GM18499 (cell line): ENCODE data around the gene RNF149.
"Not testable (repeated sequence)": the region's sequence is repeated elsewhere in the genome, so short reads cannot be mapped to it uniquely, and the experiment has no call there.

Experiments used
- ATAC-seq: cut with Tn5 transposase; IDR thresholded peaks from one replicate; pipeline ENCODE4 v1.9.1; 2021; ENCODE audit warnings: moderate number of reproducible peaks; ENCODE audit not compliant: insufficient read depth, unreplicated experiment

Gene RNF149

DNA sequence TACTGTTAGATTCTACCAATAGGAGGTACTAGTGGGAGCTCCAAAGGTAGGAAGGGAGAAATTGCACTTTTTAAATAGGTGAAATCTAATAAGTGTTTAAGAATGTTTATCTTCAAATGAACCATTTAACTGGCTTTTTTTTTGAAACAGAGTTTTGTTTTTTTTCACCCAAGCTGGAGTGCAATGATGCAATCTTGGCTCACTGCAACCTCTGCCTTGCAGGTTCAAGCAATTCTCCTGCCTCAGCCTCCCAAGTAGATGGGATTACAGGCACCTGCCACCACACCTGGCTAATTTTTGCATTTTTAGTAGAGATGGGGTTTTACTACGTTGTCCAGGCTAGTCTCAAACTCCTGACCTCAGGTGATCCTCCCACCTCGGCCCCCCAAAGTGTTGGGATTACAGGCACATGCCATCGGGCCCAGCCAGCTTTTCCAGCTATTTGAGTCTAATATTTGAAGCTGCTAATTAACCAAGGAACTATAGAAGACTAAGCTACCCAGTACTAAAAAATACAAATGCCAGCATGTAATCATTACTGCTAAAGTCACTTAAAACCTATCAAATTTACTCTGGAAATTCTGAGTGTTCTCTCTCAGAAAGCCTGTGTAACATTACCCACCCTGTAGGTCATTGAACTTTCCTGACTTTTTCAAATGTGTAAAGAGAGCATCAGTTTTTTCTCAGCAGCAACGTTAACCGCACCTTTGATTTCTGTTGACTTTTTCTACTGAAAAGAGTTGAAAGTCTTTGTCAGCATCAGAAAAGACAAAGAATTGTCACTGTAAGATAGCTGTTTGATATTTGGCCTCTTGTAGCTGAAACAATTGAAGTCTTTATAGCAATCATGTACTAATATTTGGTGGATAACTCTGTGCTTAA lies 24.6 kb upstream of the RNF149 start:
- ATAC-seq: no peak

DNA sequence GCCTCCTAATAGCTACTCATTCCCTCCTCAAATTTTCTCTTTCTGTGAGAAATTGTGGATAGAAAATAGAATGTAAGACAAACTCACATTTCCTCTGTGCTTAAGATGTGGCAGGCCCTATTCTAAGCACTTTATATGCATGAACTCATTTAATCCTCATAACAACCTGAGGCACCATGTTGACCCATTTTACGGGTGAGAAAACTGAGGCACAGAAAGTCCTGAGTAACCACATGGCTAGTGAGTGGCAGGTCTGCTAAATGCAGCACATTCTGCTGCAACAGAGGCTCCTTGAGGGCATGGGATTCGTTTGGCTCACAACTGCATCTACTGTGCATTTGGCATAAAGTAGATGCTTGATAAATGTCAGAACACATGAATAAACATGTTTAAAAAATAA lies 22.7 kb upstream of the RNF149 start:
- ATAC-seq: no peak

DNA sequence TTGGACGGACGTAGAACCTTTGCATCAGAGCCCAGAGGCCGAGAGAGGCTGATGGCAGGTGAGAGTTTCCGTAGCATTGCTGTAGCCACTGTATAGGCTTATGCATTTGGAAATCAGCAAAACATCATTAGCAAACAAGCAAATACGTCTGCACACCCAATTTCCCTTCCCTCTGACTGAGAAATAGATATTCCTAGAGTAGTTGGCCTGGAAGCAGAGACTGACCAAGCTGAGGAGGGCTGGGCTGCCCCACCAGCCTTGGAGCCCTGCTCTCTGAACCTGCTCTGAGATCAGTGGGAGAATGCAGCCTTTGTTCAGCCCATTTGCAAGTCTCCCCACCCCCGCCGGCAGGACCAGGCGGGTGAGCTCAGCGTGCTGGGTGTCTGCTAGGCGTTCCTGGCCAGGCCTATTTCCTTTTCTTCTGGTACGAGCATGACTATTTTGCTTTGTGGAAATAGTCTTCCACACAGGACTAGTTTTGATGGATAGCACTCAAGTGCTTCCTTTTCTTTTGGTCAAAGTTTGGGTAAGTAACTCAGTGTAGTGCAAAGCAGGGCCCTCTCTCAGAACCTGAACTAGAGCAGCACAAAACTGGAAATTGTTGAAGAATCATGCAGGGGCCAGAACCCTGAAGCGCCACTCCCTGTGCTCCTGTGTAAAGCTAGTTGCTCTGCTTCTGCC lies 21.9 kb upstream of the RNF149 start:
- no peak for ATAC-seq

DNA sequence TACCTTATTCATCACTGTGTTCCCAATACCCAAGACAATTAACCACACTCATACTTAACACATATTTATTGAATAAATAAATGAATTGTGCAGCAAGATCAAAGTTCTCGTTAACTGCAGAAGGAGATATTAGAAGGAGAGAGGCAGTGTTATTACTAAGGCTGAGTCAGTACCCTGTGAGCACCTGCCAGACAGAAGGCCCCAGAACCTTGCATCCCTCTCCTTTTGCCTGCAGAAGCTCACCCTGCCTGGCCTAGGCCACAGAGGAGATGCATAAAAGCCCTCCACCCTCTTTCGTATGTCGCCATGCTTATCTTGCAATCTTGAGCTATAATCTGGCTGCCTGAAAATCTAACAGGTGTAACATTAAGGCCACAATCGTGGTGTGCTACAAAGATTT lies 20.5 kb upstream of the RNF149 start:
- ATAC-seq: no peak

DNA sequence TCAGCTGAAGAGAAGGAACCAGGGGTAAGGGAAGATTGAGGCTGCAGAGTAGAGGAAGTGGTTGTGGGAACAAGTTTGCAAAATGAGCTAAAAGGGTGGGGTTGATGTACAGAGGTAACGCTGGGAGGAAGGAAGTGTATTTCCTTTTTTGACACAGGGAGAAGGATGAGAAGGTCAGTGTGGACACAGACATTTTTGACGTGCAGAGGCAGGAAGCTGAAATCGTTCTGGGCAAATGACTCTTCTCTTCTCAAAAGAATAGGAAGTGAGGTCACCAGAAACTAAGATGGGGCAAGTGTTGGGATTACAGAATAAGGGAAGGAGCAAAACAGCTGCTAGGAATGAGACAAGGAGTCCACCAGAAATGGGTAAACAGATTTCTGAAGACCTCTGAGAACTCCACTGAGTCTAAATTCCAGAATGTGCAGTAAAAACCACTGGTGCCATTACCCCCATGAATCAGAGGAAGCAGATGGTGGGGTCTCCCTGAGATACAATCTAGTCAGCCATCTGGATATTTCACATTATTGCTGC lies 20.0 kb upstream of the RNF149 start:
- no peak for ATAC-seq

DNA sequence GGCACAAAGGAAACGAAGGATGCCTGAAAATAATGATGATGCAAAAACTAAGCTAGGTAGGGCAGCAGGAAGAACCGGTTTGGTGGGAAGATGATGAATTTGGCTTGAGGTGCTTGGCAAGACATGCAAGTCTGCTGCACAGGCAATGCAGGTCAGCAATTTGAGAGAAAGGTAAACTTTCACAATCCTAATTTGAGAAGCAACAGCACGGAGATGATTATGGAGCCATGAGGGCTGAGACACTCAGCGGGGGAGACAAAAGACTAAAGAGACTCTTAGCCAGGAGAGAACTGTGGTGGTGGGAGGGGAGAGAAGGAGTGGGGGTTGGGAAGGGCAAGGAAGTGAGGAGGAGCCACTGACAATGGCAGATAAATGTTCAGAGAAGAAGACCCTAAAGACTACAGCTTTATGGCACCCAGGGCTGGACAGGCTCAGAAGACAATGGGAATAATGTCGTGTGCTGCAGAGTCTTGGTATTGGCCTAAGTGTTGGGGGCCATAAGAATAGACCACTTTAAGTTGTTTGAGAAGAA lies 19.4 kb upstream of the RNF149 start:
- ATAC-seq: no peak

DNA sequence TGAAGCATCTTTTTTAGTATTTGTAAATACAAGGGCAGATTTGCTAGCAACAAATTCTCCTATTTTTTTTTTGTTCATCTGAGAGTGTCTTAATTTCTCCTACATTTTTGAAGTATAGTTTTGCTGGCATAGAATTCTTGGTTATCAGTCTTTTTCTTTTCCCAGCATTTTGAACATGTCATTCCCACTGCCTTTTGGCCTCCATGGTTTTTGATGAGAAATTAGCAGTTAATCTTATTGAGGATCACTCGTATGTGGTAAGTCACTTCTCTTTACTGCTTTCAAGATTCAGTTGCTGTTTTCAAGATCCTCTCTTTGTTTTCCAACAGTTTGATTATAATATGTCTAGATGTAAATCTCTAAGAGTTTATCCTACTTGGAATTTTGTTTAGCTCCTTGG lies 16.9 kb upstream of the RNF149 start:
- no peak for ATAC-seq

DNA sequence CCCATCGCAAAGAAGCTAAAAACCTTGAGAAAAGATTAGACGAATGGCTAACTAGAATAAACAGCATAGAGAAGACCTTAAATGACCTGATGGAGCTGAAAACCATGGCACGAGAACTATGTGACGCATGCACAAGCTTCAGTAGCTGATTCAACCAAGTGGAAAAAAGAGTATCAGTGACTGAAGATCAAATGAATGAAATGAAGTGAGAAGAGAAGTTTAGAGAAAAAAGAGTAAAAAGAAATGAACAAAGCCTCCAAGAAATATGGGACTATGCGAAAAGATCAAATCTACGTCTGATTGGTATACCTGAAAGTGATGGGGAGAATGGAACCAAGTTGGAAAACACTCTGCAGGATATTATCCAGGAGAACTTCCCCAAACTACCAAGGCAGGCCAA lies 8.1 kb upstream of the RNF149 start:
- ATAC-seq: not testable (repeated sequence)

DNA sequence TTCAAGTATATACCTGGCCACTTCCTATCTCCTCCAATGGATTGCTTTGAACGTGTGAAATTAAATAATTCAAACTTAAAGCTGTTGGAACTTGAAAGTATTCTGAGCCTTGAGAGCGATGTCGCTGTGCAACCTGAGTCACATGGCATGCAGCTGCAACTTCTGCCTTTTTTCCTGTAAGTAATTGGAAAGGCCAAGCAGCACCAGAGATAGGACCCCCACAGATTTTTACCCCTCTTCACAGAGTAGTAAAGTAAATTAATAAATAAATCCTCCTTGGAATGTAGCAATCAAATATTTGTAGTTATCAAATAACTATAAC lies 3.2 kb upstream of the RNF149 start:
- ATAC-seq: no peak

DNA sequence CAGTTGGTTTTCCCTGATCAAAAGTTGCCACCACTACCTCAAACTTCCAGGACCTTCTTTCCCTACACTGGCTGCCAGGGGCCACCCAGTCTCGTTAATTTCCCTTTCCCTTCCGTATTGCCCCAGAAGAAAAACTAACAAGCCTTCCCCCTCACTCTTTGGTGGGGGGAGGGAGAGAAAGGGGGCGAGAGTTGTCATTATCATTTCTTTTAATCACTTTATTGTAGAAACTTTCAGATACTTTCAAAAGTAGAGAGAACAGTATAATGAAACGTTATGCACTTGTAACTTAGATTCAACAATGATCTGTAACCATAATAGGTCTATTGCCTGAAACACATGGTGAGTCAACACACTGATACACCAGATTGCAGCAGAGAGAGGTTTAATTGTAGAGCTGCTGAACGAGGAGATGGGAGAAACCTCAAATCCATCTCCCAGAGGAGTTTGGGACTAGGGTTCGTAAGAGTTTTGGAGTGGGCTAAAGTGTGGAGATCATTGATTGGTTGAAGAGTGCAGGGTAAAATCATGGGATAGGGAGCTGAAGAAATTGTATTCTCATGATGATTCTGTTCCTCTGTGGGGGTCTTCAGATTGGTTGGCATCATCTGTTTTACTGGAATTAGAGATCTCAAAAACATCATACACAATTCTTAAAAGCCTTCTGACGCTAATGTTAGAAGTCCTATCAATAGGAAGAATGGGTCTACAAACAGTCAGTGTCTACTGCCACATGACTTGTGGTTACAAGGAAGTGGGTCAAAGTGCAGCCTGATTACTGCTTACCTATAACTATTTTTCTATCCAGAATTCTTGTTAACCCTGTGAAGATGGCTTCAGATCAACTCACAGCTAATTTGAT lies 2.6 kb upstream of the RNF149 start:
- ATAC-seq: no peak

DNA sequence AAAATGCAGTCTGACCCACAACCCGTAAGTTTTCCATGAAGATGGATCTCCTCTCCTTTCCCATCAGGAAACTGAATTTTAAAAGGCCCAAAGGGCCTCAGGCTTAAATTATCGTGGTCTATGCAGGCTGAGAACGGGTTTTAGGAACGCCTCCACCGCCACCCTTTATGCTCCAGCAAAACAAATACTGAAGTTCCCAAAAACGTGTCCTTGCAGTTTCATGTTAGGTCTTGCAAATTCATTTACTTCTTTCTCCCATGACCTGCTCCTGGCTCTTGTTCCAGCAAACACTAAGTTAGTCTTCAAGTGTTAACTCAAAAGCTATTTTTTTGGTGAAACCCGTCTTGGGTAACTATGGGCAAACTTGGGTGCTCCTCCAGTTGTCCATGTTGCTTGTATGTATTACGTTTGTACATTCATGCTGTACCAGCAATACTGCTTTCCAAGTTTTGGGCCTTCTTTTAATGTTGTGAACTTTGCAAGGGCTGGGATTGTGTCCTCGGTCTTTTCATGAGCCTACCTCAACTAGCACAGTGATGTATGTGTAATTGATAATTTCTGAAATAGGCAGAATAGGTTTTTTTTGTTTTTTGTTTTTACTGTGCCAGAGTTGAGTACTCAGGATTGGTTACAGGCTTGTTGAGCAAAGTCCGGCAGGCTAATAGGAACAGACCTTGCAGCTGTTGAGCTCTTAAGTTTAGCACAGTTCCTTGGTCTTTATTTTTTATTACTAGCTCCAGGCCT lies 1.8 kb upstream of the RNF149 start:
- ATAC-seq: no peak

DNA sequence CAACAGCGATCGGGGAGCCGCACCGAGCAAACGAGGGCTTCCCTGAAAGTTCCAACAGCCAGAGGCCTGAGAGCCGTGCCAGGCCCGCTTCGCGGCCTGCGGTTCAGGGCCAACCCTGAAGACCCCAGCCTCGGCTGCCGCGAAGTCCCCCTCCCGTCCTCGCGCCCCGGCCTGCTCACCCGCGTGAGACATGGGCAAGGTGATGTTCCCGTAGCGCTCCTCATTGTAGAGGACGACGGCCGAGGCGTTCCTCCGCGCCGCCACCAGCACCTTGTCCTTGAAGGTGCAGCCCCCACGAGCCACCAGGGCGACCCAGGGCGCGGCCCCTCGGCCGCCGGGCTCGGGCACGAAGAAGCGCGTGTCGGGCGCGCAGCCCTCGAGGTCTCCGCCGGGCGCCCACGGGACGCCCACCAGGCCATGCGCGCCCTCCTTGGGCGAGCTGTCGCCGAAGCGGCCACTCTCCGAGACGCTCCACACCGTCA lies 510 bp downstream of the RNF149 start:
- no peak for ATAC-seq

DNA sequence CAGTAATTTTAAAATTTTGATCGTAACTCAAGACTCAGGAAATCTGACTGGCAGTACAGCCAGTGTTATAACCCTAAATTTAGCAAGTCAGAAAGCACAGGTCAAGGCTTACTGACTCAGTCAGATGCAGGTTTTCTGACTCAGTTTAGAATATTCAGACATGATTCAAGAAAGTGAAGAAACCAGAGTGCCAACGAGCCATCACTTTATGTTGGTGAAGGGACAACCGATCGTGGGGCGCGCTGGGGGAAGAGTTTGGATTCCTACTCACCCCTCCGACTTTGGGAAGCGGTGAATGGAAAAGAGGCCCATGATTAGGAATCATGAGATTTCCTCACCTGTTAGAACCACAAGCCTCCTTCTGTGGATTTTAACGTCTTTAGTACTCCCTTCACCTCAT lies 998 bp downstream of the RNF149 start:
- no peak for ATAC-seq

DNA sequence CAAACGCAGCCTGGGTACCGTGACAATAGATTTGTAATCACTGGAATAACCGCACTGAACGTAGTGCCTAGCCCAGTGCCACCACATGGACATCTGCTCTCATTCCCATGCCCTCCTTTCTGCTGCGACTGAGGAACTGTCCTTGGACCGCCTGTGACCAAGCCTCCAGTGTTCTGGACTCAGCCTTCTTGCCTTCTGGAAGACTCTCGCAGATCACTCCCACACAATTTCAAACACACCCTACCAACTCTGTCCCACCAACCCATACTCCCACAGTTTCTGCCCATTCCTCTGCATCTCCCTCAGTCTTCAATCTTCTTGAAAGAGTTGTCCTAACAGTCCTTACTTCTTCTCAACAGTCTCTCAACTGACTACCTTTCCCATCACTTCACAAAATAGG lies 2.1 kb downstream of the RNF149 start:
- peak; percentile 4 for ATAC-seq

DNA sequence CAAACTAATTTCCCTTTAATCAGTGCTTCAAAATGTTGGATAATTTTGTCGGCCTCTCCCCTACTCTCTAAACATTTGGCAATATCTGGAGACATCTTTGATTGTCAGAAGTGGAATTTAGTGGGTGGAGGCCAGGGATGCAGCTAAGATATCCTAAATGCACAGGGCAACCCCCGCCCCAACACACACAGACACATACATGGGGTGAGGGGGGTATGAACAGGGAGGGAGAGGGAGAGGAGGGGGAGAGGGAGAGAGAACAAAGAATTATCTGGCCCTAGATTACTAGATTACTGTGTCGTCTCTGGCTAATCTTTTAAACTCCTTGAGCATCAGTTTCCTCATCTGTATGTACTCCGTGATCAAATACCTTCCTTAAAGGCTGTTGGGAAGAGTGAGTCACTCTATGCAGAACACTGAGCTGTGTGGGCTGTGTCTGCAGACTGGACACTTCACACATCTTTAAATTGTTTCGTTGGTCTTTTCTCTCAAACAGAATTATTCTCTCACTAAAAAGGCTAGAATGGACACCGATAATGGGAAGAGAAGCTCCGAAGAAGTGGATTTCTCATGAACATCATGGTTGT lies 2.9 kb downstream of the RNF149 start:
- no peak for ATAC-seq

DNA sequence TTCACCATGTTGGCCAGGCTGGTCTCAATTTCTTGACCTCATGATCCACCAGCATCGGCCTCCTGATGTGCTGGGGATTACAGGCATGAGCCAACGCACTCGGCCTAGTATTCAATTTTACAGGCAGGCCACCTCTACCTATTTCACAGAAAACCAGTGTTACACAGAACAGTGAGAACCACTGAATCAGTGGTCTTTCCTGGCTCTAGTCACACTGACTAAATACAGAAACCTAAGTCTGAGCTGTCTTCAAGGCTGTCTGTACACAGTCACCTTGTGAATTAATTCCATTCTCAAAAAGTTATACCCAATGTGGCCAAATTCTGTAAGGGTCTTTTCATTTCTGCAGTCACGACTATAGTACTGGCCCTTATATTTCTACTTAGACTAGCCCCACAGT lies 3.5 kb downstream of the RNF149 start:
- no peak for ATAC-seq

DNA sequence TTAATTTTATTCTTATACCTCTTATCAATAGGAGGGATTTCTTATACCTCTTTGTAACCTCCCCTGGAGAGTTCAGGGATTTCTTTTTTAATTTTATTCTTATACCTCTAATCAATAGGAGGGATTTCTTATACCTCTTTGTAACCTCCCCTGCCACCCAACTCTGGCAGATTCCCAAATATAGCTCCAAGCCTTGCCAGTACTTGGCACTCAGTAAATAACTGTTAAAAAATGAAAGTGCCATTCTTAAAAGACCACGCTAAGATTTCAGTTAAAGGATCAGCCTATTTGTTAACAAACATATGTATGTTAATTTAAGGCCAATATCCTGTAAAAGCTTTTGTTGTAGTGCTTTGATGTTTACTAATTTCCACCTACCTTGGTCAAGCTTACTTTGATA lies 4.8 kb downstream of the RNF149 start:
- ATAC-seq: no peak

DNA sequence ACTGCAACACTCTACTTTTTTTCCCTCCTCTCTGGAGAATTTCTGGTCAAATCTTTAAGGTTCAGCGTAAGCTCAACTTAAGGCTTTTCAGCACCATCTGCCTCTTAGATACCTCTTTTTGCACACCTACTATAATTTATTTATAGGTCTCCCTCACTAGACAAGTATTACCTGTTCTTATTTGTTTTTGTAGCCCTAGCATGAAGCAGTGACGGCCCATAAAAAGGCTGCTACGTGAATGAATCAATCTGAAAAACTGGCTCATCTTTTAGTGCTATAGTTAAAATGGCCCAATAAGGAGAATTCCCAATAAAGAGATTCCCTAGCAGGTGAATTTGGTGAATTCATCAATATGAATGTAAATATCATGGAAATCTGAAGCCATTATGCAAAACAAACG lies 6.5 kb downstream of the RNF149 start:
- ATAC-seq: no peak

DNA sequence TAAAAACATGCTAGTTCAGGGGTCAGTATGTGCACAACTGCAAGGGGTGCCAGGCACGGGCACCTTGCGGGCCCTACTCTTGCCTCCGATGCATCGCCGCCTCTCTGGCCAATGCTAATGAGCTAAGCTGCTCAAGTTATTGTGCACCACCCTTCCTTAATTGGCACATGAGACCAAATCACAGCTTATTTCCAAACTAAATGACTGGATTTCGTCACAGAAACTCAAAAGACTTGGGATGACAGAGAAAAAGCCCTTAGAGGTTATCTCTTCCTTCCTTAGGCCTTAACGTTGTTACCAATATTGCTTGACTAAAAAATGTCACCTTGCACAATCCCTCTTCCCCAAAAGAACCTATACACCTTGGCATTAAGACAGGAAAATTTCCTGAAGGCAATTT lies 7.7 kb downstream of the RNF149 start:
- no peak for ATAC-seq
